ENCODE measurements around the gene SELENOK.

The SELENOK gene

DNA sequence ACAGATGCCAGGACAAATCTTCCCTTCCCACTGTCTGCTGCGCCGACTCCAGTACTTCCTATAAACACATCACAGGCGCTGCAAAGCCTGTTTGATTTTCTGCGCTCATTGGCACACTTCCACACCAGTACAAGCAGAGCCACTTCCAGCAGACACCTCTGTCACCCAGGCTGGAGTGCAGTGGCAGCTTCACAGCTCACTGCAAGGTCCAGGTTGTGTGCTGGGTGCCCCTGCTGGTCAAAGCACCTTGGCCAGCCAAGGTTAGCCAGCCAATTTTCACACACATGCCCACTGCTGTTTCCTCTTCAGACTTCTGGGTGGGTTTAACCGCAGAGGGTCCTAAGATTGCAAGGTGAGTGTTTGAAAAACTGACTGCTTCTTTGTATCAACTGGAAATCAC, 50.4 kb downstream of the SELENOK start:
- no peak for DNase-seq

DNA sequence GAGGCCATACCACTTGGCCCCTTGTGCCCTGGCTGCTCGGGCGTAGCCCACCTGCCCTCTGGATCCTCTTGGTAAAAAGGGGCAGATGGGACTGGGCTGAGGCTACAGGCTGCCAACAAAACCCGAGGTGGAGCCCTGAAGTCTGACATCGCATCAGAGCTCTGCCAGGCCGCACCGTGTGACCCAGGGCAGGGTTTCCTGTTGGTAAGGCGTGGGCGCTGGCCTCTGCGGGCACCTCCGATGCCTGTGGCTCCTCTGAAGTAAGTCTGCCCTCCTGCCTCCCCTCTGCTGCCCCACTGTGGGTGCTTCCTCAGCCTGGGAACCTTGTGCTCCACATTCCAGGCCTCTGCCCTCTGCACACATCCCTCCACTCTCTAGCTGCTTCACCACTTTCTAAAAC, 54.3 kb downstream of the SELENOK start:
- no peak for DNase-seq

DNA sequence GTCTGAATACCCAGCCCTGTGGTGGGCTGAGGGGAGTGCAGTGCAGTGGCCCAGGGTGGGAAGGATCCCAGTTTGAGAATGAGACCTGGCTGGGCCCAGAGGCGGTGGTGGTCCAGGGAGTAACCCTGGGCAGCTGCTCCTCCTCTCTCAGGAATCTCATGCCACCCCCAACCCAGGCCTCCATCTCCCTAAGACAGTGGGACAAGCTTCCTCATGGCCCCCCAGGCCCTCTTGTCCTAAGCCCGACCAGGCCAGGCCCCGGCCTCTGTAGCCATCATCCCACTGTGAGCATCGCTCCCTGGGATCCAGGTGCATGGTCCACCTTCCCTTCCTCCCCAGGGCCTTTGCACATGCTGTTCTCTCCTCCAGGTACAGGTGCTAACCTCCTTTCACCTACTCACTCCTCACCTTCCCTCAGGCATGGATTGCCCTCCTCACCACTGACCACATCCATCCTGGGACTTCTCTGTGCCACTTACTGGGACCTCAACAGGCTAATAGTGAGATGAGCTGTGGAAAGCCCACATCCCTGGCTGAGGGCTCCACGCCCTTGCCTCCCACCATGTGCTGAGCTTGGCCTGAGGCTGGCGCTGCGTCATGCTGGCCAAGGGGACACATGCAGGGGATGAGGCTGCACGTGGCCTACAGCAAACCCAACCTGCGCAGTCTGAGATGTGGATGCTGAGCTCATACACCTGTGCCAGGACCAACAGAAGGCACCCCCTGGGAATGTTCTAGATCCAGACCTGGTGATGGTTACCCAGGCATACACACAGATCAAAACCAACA, 55.4 kb downstream of the SELENOK start:
- DNase-seq, result no peak

DNA sequence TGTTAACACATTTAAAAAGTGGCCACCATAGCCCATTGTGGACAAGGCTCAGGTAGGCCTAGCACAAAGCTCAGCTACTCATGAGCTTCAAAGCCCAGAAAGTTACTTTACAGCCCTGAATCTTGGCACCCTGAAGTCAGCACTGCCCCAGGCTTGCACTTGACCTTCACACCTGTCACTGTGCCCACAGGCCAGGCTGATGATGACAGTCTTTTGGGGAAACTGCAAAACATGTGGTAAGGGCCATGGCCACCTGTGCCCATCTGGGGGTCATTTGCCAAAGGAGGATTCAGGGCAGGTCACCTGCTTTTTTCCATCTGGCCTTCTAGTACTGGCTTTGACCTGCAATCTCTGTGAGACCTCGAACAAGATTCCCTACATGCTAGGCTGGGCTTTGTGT, 56.4 kb downstream of the SELENOK start:
- no peak for DNase-seq

DNA sequence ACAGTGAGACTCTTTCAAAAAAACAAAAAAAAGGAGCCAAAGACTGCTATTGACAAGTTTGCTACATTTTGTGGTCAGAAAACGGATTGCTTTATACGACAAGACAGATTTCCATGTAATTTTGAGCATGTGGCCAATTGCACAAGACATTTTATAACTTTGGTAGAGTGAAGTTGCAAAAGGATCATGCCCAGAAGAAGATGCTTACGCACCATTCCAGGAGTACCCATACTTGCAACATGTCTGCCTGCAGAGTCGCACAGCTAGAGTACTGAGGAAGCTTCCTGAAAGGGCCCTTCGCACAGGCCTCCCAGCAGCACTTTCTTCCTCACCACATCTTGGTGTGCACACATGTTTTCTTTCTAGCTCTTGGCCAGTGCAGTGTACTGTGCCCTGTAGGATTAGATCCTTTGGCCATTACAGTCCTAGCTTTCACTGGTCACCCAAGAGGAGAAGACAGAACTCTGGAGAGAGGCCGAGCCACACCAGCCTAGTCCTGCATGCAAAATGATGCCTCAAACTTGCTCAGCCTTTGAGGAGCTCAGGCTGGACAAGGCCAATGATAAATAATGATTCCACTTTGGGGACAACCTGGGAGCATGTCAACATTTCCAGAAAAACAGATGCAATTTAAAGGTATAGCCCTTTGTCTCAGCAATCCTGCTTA, 57.1 kb downstream of the SELENOK start:
- no peak for DNase-seq

All from NCI-H345 (cell line).